Smooth muscle cell (in vitro differentiated cells): ENCODE results near the gene ESPL1. TPM values are rescaled to one million over a fixed set of nuclear protein-coding genes. Genes with fewer than 3 reads are reported as not detected.

Source experiments
- DNase-seq: peaks from one replicate; lab custom pipeline; 2025; ENCODE audit not compliant: unreplicated experiment; lab: John Stamatoyannopoulos, UW
- H2AFZ ChIP-seq: fragments of 200-600 bp; sonication (generic); 2 replicates; pipeline ENCODE4 v1.6.0; 2016; ENCODE audit warnings: antibody characterized with exemption, low read depth, mild to moderate bottlenecking
- H3F3A ChIP-seq: fragments of 200-600 bp; sonication (generic); 2 replicates; pipeline ENCODE4 v1.6.0; 2017; ENCODE audit warnings: antibody characterized with exemption, low read depth
- H3K27ac ChIP-seq: fragments of 200-600 bp; sonication (generic); 2 replicates; pipeline ENCODE4 v1.5.1; 2016; ENCODE audit warnings: low read depth, mild to moderate bottlenecking
- H3K27me3 ChIP-seq: fragments of 200-600 bp; sonication (generic); 2 replicates; pipeline ENCODE4 v1.6.1; 2016; ENCODE audit warnings: low read depth, mild to moderate bottlenecking
- H3K36me3 ChIP-seq: fragments of 200-600 bp; sonication (generic); 2 replicates; pipeline ENCODE4 v1.5.1; 2016; ENCODE audit warnings: low read depth
- H3K4me1 ChIP-seq: fragments of 200-600 bp; sonication (generic); 2 replicates; pipeline ENCODE4 v1.5.1; 2016; ENCODE audit warnings: low read depth
- H3K4me2 ChIP-seq: fragments of 200-600 bp; sonication (generic); 2 replicates; pipeline ENCODE4 v1.6.0; 2016; ENCODE audit warnings: mild to moderate bottlenecking
- H3K4me3 ChIP-seq: fragments of 200-600 bp; sonication (generic); 2 replicates; pipeline ENCODE4 v1.5.1; 2016; ENCODE audit warnings: mild to moderate bottlenecking
- H3K79me2 ChIP-seq: fragments of 200-600 bp; sonication (generic); 2 replicates; pipeline ENCODE4 v1.6.0; 2016; ENCODE audit warnings: low read depth, mild to moderate bottlenecking
- H3K9ac ChIP-seq: fragments of 200-600 bp; sonication (generic); 2 replicates; pipeline ENCODE4 v1.6.0; 2016; ENCODE audit warnings: low read depth
- H3K9me3 ChIP-seq: fragments of 200-600 bp; sonication (generic); replicated peaks from 2 replicates; pipeline ENCODE4 v1.5.1; 2016; ENCODE audit warnings: low read depth
- H4K20me1 ChIP-seq: fragments of 200-600 bp; sonication (generic); 2 replicates; pipeline ENCODE4 v1.6.0; 2016; ENCODE audit warnings: low read depth
- WGBS: methylation state at CpG from one replicate; pipeline ENCODE4 v1.1.7; 2016; ENCODE audit warnings: low lambda C conversion rate; 5-methylcytosine and 5-hydroxymethylcytosine counted together
- polyA plus RNA-seq: library from polyadenylated mRNA; unstranded; fragments of >200 nt; fragmentation: Nextera tagmentation; extraction: Ambion mirVana; gene quantifications from 2 replicates; pipeline ENCODE4 v1.2.1, GENCODE V29; 2016
- total RNA-seq: library from RNA; depleted of rRNA; stranded (reverse); fragments of >200 nt; gene quantifications from 2 replicates; pipeline ENCODE4 v1.2.3, GENCODE V29; 2014
- TF ChIP-seq, protein P1 (sequence below): fragments of 200-600 bp; sonication (generic); IDR thresholded peaks from 2 replicates; pipeline ENCODE4 v1.5.1; 2017; ENCODE audit warnings: borderline replicate concordance, mild to moderate bottlenecking, antibody characterized with exemption; ENCODE audit not compliant: insufficient read depth, poor library complexity, severe bottlenecking

The ESPL1 gene
- total and polyA plus RNA-seq, 2 experiments from 2014 or later, result 2.0 to 3.1 TPM

DNA sequence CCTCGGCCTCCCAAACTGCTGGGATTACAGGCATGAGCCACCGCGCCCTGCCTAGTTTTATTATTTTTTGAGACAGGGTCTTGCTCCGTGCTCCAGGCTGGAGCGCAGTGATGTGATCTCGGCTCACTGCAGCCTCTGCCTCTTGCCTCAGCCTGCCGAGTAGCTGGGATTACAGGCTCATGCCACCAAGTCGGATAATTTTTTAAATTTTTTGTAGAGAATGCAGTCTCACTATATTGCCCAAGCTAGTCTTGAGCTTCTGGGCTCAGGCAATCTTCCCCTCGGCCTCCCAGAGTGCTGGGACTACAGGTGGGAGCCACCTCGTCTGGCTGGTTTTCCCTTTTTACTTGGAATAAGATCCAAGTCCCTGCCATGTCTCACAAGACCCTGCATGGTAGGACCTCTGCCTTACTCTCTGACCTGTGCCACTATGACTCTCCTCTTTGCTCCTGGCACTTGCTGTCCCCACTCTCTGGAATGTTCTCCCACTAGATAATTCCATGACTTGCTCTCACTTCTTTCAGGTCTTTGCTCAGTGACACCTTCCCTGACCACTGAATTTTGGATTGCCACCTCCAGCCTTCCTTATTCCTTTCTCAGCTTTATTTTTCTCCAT, 28.3 kb upstream of the ESPL1 start:
- Histone ChIP-seq H3K9me3 (no peaks in the 10 kb centered on the region), H3K4me2 (no peak overlapping the region), H3K36me3 (no peaks in the 10 kb centered on the region), H2AFZ (no peak overlapping the region), H3F3A (no peaks in the 10 kb centered on the region), H3K27me3 (no peaks in the 10 kb centered on the region), H3K27ac (no peak overlapping the region), H4K20me1 (no peaks in the 10 kb centered on the region), H3K4me3 (no peak overlapping the region), H3K9ac (no peak overlapping the region), H3K4me1 (peaks cover 7% of the 10 kb centered on the region), H3K79me2 (no peaks in the 10 kb centered on the region)
- WGBS, result 80% methylated on average over 10 of the region's 10 CpGs
- no peak for DNase-seq
- TF ChIP-seq, protein P1, sequence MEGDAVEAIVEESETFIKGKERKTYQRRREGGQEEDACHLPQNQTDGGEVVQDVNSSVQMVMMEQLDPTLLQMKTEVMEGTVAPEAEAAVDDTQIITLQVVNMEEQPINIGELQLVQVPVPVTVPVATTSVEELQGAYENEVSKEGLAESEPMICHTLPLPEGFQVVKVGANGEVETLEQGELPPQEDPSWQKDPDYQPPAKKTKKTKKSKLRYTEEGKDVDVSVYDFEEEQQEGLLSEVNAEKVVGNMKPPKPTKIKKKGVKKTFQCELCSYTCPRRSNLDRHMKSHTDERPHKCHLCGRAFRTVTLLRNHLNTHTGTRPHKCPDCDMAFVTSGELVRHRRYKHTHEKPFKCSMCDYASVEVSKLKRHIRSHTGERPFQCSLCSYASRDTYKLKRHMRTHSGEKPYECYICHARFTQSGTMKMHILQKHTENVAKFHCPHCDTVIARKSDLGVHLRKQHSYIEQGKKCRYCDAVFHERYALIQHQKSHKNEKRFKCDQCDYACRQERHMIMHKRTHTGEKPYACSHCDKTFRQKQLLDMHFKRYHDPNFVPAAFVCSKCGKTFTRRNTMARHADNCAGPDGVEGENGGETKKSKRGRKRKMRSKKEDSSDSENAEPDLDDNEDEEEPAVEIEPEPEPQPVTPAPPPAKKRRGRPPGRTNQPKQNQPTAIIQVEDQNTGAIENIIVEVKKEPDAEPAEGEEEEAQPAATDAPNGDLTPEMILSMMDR, result no peak

DNA sequence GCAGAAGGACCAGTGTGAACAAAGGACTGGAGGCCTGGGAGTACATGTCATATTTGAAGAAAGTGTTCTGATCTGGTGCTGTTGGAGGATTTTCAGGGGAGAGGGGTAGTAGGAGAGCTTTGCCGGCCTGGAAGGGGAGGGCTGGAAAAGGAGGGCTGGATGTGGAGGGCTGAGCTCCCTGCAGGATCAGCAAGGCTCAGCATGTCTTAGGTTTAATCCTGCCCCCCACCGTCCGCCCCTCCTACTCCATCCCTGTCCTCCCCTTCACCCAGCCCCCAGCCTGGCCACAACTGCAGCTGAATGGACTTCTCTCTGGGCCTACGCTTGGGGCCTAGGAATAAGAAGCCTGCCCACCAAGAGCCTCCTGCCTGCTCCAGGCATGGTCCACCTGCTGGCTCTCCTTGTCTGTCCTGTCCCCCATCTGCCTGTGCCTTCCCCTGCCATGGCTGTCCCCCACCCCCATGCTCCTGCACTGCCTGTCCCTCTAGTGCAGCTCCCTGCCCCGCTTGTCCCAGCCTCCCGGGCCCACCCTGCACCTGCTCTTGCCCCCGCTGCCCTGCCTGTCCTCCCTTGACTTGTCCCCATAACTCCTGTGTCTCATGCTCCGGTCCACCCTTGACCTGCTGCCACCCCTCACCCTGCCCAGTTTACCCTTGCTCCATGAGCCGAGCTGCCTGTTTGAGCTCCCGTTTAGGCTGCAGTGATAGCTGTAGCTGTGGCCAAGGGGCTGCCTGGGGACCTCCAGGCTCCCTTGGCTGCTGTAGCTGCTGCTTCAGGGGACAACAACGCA, 26.3 kb upstream of the ESPL1 start:
- H3K27ac ChIP-seq, result no peak overlapping the region
- DNase-seq, result no peak
- no peaks in the 10 kb centered on the region for H3F3A ChIP-seq
- no peaks in the 10 kb centered on the region for H3K79me2 ChIP-seq
- no peak overlapping the region for H2AFZ ChIP-seq
- H3K9me3 ChIP-seq, result no peaks in the 10 kb centered on the region
- TF ChIP-seq, protein P1, result no peak
- WGBS, result 59% methylated on average over 11 of the region's 11 CpGs
- H3K9ac ChIP-seq, result no peak overlapping the region
- H4K20me1 ChIP-seq, result no peaks in the 10 kb centered on the region
- peaks cover 4% of the 10 kb centered on the region for H3K4me1 ChIP-seq
- no peaks in the 10 kb centered on the region for H3K36me3 ChIP-seq
- no peak overlapping the region for H3K4me2 ChIP-seq
- no peak overlapping the region for H3K4me3 ChIP-seq
- no peaks in the 10 kb centered on the region for H3K27me3 ChIP-seq

DNA sequence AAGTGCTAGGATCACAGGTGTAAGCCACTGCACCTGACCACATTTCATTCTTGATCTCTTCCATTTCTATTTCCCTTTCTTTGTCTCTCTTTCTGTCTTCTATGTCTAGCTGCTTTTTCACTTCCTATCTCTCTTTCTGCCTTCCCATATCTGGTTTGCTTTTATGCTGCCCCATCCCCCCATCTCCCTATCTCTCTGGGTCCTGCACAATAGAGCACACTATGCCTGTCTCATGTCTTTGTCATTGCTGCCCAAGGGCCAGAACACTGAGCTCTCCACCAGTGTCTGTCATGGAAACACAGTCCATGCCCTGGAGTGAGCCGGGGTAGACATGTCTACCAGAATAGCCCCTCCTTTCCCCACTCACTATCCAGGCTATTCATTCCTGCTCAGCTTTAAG, 23.8 kb upstream of the ESPL1 start:
- 19% methylated on average over 1 of the region's 1 CpG for WGBS

More for the DNA sequence above, 23.8 kb upstream of the ESPL1 start:
- H3F3A ChIP-seq, result no peaks in the 10 kb centered on the region
- no peaks in the 10 kb centered on the region for H4K20me1 ChIP-seq
- H3K4me3 ChIP-seq, result no peak overlapping the region
- no peaks in the 10 kb centered on the region for H3K27me3 ChIP-seq
- TF ChIP-seq, protein P1, result no peak
- no peaks in the 10 kb centered on the region for H3K79me2 ChIP-seq
- H2AFZ ChIP-seq, result no peak overlapping the region
- no peak overlapping the region for H3K9ac ChIP-seq
- no peak overlapping the region for H3K27ac ChIP-seq
- no peak for DNase-seq
- H3K4me2 ChIP-seq, result no peak overlapping the region
- no peaks in the 10 kb centered on the region for H3K36me3 ChIP-seq
- peaks cover 4% of the 10 kb centered on the region for H3K4me1 ChIP-seq
- no peaks in the 10 kb centered on the region for H3K9me3 ChIP-seq
